Gastrocnemius medialis (tissue), 4 donors: ENCODE measurements around the gene ASIC2.

Source experiments
- POLR2A ChIP-seq, 2 donors: fragments of 450-650 bp; IDR thresholded peaks; one replicate each; pipeline ENCODE4 v1.6.1; 2017; ENCODE audit warnings: antibody characterized with exemption in 2 of 2, mild to moderate bottlenecking in 2 of 2, moderate library complexity in 2 of 2
- TF ChIP-seq, protein P1 (sequence below), 5 experiments: fragments of 450-650 bp in 3 of 5; fragments of 200-600 bp in 2 of 5; sonication (generic) in 2 of 5; IDR thresholded peaks in 4 of 5; conservative IDR thresholded peaks in 1 of 5; 1 replicate in 4 of 5; 2 replicates in 1 of 5; pipeline ENCODE4 v1.5.1; 2016 to 2019; ENCODE audit warnings: antibody characterized with exemption in 5 of 5, mild to moderate bottlenecking in 3 of 5, moderate library complexity in 3 of 5

DNA sequence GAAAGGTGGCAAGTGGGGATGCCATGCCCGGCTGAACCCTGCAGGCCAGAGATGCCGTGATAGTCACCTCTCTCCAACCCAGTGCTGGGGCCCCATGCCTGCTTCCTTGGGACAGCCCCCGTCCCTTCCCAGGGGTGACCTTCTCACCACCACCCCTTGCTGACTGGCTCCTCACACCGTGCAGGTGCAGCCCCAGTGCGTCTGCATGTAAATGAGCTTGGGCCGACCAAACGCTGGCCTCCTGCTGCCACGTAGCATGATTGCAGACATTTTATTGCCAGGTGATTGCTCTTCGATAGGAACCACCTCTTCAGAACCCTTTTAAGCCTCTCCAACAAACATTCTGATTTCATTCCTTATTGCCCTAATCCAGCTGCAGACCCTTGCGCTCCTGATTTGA lies 32.5 kb downstream of the ASIC2 start:
- TF ChIP-seq, protein P1, sequence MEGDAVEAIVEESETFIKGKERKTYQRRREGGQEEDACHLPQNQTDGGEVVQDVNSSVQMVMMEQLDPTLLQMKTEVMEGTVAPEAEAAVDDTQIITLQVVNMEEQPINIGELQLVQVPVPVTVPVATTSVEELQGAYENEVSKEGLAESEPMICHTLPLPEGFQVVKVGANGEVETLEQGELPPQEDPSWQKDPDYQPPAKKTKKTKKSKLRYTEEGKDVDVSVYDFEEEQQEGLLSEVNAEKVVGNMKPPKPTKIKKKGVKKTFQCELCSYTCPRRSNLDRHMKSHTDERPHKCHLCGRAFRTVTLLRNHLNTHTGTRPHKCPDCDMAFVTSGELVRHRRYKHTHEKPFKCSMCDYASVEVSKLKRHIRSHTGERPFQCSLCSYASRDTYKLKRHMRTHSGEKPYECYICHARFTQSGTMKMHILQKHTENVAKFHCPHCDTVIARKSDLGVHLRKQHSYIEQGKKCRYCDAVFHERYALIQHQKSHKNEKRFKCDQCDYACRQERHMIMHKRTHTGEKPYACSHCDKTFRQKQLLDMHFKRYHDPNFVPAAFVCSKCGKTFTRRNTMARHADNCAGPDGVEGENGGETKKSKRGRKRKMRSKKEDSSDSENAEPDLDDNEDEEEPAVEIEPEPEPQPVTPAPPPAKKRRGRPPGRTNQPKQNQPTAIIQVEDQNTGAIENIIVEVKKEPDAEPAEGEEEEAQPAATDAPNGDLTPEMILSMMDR (IDR thresholded peaks at IDR 0.05 in 4 of 5, conservative IDR thresholded peaks at IDR 0.05 in 1 of 5): no peak
- no peak for TF ChIP-seq POLR2A (IDR thresholded peaks at IDR 0.05)
